ENCODE measurements around the gene TMPRSS13.
A peak's percentile ranks its signal among the peaks of the same experiment; 100 is the strongest.
"Not testable (repeated sequence)": the region's sequence is repeated elsewhere in the genome, so short reads cannot be mapped to it uniquely, and the experiment has no call there.

TMPRSS13 gene

DNA sequence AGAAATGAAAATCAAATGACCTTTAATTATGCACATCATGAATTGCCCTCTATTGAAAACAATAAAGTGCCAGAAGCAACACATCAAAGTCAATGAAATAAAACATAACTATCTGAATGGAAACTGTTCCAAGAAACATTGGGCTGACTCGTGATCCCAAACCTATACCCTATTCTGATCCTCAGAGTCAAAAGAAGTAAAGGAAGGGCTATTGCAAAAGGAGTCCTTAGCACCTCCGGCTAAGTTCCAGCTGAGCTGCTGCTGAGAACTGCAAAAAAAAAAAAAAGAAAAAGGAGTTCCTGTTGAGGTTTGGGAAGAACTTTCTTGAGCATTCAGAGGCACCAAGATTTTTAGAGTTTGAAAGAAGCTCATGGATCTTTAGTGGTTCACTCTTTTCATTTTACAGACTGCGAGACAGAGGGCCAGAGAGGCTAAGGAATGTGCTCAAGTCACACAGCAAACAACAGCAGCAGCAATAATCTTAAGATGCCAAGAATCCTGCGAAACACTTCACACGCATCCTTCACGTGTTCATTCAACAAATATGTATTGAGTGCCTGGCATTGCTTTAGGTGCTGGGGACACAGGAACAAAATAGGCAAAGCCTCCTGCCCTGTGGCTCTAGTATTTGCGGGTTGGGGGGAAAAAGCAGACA is 841 bp upstream of the TMPRSS13 start:
- no peak for DNase-seq

DNA sequence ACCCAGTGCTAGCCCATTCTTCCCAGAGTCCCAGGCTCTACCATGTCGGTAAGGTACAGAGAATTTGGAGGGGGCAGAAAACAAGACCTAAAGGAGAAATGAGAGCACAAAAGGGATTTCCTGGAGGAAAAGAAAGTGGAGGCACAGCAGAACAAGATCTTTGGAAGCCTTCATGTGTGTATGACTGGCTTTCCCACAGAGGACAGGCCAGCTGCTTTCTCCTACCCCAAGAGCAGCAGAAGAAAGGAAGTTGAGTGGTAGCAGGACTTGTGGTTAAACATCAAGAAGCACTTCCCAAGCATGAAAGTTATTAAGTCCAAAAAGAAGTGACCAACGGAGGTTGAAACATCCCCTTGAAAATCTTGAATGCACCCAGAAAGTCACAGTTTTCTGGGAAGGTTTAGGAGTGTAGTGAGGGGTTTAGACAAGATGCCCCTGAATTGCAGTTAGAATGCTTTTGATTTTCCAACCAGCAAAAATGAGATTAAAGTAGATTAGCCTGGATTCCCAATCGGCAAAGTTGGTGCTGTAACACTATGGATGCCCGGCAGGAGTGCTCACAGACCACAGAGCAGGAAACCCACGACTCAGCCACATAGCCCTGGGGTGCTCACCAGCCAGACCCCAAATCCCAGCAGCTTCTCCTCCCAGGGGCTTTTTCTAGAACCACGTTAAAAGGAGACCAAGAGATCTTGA is 608 bp downstream of the TMPRSS13 start:
- DNase-seq: no peak

DNA sequence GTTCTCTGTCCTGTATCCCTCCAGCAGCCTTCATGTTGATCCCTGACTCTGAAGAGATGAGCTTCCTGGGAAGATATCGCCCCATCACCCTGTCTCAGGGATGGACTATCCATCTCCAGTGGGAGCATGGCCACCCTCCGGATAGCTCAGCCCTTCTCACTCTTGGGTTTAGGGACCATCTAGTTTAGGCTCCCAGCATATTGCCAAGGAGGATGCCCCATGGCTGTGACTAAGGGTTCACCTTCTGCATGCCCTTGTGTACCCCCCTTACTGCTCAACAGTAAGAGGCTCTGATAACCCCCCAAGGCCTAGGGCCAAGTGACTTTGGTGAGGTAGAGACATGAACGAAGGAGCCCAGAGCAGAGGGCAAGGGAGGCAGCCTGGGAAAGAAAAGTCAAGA is 1.3 kb downstream of the TMPRSS13 start:
- no peak for DNase-seq

DNA sequence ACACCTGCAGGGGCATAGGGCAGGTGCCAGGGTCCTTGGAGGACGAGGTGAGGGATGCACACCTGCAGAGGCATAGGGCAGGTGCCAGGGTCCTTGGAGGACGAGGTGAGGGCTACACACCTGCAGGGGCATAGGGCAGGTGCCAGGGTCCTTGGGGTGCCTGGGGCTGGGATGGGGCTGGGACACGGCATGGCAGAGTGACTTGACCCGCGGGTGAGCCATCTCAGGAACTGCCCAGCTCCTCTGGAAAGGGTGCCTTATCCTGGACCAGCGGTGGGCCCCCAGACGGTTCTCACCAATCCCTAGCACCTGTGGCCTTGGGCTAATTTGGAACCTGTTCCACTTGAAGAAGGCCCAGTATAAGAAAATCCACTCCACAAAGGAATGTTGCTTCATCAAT is 3.0 kb downstream of the TMPRSS13 start:
- not testable (repeated sequence) for DNase-seq

DNA sequence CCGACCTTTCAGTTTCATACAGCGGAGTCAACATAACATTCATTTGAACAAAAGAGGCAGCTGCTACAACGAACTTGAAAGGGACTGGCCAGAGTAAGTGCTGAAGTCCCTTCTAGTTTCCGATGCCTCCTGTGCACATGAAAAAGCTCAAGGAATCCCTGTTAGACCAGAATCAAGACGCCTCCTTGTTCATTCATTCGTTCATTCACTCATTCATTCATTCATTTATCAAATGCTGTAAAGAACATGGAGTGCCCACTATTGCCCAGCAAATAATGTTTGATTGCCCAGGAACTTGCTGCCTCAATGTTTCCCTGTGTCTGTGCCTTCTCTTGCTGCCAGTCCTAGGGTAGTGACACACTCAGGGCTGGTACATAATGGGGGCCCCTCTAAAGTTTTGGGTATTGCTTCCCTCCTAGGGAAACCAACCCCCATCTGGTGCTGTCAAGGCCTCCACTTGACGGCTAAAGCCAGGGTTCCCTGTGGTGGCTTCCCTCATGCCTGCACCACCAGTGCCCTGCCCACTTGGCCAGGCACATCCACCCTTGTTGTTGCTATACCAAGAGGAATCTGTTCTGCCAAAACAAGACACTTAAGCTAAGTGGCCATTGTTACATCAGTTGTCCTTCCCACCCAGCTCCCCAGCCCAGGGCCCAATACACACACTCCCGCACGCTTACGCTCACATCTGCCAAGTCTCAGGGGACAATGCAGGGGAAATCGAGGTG is 3.8 kb downstream of the TMPRSS13 start:
- DNase-seq: peak; percentile 96

DNA sequence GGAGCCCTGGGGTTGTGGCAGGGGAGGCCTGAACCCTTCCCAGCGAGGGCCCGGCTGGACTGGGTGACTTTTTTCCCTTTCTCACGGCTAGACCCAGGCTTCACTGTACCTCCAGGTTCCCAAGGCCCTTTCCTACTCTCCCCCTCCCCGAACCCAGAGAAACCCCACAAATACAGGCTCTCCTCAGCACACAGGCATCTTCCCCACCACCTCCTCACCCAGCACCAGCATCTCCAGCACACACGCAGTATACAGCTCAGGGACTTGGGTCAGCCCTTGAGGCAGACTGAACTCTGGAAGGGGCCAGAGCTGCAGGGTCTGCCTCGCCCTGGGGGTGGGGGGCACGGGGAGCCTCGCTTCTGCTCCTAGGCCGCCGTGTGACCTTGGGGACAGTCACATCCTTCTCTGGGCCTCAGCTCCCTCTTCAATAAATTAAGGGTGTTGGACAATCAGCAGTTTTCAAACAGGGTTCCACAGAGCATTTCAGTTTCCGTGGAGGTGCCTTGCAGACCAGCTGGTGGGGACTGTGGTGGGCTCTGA is 4.5 kb downstream of the TMPRSS13 start:
- no peak for DNase-seq

DNA sequence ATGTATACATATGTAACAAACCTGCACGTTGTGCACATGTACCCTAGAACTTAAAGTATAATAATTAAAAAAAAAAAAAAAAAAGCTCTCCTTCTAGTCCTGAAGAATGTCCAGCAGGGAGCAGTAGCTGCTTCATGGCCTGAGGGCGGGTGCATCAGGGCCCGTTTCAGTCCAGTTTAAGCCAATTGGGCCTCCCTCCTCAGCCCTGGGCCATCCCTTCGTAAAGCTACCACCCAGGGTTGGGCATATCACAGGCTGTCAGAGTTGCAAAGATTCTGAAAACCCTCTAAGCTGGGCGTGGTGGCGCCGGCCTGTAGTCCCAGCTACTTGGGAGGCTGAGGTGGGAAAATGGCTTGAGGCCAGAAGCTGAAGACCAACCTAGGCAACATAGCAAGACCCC is 5.4 kb downstream of the TMPRSS13 start:
- DNase-seq: no peak

DNA sequence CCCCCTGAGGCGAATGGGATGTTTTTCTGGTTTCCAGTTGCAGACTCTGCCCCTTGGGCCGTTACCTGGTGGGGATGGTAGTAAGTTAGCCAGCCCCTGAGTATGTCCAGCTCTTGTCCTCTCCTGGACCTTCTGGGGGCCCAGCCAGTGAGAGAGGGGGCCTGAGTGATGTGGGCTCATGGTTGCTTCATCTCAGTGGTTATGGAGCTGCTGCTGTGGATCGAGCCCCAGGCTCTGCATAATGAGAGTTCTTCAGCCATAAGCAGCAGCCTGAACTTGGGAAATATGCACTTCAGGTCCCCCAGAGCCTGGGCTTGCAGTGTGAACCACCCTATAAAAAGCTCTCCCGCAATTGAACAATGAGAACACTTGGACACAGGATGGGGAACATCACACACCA is 5.9 kb downstream of the TMPRSS13 start:
- no peak for DNase-seq

DNA sequence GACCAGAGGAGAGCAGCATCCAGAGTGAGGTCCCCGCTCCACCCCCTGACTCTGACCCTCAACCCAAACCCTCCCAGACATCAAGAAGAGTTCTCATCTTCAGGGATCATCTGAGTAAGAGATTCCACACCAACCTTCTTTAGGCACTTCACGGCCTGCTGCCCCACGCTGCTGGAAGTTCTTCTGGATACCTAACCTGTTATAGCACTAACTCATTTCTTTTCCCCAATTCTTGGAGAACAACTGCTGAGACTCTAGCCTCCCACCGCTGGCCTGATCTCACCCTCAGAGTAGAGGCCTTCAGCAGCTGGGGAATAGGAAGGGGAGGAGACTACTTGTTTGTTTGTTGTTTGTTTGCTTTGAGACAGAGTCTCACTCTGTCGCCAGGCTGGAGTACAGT is 7.3 kb downstream of the TMPRSS13 start:
- DNase-seq: no peak

DNA sequence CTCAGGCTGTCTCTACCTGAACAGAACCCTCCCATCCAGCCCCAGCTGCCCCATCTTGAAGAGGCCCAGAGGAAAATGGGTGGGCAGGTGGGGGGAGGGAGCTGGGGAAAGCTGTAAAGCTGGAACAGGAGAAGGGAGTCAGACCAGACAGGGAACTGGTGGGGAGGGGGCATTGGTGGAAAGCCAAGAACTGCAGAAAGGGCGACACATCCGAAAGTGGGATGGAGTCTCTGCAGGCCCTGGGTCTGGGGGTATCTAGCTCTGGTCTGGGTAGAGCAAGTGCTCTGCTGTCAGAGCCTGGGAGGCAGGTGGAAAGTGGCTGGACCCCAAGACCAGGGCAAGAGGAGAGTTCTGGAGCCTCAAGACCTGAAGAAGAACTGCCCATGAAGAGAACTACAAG is 7.7 kb downstream of the TMPRSS13 start:
- DNase-seq: no peak

DNA sequence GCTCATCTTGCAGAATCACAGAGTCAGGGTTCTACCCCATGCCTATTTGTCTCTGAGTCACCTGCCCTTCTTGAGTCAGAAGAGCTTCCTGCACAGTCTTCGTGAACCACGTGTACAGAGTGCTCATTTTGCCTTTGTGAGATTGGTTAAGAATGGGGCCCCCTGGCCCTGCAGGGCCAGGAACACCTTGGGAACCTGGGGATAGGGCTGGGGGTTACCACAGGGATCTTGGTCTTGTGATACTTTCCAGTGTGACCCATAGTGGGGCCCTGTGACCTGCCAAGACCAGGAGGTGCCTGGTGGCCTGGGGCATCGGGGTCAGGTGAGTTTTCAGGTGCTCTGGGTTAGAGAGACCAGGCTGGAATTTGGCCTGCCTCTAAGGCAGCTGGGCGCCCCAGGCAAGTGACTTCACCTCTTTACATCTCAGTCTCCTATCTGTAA is 9.4 kb downstream of the TMPRSS13 start:
- DNase-seq: no peak

DNA sequence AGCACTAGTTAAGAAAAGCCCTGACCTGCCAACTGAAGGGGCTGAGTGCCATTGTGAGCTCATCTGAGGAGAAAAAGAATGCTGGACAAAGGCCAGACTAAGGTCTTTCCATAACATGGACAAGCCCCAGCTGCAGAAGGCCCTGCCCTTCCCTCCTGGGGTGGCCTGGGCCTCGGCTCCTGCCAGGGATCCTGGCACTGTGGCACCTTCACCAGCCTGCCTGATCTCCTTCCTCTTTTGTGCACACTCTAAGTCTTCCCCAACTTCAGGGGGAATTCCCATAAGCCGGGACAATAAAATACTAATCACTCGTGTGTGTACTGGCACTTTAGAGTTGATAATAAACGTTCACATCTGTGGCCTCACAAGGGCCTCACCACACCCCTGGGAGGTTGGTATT is 9.9 kb downstream of the TMPRSS13 start:
- DNase-seq: no peak

DNA sequence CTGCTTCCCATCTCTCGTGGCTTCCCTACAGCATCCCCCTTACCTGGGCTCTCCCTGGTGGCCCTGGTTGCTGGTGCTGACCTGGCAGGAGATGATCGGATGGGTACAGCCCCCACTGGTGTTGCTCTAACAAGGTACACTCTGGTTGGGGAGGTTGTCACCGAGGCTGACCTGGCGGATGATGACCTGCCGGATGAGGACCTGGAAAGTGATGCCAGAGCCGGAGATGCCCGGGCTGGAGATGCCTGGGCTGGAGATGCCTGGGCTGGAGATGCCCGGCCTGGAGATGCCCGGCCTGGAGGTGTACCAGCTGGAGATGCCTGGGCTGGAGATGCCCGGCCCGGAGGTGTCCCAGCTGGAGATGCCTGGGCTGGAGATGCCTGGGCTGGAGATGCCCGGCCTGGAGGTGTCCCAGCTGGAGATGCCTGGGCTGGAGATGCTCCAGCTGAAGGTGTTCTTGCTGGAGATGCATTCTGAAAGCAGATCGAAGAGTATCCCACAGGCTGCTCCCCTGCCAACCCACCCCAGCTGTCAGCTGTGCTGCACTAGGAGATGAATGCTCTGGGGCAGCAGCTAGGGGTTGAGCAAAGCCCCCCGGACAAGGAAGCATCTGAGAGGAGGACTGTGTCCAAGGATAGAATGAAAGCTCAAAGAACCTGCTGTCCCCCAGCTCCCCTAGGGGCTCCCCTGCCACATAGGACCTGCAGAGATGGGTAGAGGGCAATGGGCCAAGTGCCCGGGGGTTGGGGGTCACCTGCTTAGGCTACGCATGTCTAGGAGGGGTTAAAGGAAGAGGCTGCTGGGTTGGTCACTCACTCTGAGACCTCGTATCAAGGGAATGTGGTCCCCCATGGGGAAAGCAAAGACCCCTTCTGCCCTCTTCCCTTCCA is 10.6 kb downstream of the TMPRSS13 start:
- DNase-seq: no peak

DNA sequence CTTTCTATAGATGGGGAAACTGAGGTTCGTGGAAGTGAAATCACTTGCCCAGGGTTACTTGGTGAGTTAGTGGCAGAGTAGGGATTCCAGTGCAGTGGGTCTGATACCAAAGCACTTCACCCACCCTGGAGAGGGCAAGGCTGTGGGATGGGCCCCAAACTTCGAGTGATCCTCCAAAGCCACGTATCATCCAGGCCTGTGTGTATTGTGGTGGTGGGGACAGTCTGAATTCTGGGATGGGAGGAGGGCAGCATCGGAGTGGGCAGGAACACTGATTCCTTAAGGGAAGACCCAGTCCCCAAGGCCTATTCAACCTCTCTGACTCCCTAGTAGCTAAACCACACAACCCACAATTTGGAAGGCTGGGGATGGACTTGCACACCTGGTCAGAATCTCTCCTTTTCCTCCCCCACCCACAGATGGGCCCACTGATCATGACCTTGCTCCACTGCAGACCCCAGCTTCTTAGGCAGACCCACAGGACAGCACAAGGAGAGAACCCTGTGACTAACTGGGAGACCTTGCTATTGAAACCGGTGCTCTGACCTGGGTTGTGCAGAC is 11.5 kb downstream of the TMPRSS13 start:
- DNase-seq: no peak

DNA sequence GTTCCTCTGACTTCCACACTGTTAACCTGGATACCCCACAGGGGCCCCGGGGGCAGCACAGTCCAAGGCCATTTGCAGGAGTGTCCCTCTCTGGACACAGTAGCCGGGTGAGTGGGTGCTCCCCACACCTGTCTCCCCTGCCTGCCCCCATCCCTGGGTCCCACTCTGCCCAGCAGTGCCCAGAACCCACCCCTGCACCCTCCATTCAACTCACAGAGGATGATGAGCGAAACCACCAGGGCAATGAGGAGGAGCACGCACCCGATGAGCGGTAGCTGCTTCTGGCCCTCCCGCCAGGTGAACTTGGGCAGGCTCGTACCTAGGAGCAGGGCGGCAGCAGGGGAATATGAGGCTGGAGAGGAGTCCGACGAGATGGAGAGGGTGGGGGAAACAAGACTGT is 12.2 kb downstream of the TMPRSS13 start:
- no peak for DNase-seq

DNA sequence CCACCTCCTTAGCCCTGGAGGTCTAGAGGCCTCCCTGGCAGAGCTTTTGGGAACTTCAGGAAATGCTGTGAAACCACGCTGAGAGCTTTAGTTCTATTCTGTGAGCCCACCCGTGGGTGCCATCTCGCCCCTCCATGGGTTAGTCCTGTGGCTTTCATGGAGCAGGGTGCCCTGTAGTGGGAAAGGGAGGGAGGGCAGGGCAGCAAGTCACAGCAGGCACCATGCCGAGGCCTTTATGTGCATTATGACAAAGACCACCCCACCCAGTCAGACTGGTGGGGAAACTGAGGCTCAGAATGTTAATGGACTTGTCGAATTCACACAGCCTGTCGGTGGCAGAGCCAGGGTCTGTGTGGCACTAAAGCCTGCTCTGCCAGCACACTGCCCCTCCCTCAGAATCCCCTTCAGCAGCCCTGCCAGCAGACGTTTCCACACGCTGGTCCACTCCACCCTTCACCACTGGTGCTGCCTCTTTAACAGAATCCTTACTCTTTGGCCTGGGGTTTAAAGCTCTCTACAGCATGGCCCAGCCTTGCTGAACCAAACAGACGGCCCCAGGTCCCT is 13.4 kb downstream of the TMPRSS13 start:
- no peak for DNase-seq

DNA sequence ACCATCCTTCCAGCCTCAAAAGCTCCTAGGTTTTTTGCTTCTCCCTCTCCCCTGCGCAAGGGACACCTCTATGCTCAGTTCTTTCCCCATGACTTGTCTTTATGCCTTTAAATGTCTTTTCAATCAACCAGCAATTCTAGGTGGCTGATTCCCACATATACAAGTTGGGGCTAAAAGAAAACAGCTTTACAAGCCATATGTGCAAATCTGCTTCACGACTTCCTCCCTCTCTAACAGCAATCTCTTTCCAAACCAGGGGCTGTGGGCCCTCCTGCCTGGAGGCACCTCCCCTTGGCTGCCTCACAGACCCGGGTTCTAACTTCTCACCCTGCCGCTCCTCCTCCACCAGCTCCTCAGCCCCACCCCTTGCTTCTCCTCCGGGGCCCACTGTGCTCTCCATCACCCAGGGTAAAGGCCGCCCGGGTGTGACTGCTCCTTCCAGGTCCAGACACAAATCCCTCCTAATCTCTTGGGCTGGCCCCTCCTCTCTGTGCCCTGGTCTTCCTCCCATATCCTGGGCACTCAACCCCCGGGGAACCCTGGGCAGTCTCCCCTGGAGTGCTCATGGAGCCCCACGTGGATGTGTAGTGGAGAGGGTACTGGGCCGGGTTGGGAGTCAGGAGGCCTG is 14.1 kb downstream of the TMPRSS13 start:
- DNase-seq: no peak

DNA sequence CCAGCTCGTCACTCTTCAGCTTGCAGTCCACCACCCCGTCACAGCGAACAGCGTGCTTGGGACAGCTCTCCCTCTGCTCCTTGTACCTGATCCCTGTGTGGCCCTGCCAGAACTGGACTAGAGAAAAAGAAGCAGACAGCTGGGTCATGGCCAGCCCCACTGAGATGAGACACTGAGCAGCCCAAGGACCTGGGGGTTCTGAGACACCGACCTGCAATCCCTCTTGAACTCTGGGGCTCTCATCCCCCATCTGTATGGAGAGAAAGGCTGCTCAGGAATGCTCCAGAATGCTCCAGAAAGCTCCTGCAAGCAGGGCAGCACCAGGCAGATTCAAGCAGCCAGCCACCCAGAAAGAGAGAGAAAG is 14.8 kb downstream of the TMPRSS13 start:
- DNase-seq: no peak

DNA sequence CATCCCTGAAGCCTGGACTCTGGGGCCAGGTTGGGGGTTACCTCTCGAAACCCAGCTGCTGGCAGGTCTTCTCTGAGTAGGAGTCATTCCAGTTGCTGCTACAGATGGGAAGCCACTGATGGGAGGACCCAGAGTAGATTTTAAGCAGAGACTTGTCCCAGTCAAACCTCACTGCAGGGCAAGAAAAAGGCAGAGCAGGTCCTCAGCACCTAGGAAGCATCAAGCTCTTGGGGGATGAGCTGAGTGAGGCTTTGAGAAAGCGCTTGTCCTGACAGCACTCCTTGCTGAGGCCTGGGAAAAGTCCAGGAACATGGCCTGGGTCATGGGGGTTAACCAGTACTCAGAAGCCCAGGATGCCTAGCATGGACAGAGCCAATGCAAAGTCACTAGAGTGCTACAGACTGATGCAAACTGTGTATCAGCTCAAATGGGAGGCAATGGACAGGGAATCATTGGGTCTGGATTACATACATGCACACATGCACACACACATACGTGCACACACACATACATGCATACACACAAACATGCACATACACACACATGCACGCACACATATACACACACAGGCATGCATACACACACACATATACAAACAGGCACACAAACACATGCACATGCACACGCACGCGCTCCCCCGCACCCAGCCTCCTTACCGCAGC is 15.3 kb downstream of the TMPRSS13 start:
- no peak for DNase-seq

DNA sequence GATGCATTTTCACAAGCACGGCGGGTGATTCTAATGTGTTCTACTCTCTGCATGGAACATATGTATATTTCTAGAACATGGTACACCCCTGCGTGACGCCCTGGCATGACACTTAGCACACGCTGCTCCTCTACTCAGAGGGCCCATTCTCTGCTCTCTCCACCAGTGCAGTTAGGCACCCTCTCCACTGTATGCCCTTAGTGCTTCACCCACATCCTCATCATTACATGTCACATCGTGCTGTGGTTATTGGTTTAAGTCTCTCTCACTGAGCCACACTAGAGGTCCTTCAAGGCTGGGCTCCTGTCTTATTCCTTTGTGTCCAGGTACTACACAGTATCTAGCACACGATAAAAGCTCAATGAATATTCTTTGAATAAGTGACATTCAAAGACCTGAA is 16.7 kb downstream of the TMPRSS13 start:
- DNase-seq: no peak

DNA sequence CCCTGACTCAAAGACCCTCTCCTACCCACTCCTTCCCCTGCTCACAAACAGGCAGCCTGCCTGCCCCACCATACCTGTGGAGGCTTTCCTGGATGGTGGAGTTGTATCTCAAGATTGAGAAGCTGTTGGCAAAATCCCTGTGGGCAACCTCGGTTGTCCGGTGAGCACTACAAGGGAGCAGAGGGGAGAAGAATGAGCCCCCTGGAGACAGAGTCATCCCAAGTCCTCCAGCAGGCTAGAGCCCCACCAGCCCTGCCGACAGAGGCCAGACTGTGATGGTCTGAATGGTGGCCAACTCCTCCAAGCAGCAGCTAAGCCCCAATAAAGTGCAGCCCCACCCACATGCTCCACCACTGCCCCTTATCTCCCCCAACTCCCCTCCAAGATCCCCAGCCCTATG is 17.5 kb downstream of the TMPRSS13 start:
- no peak for DNase-seq

Measured in NCI-H2029 treated with DMSO at 0.1 percent for 48 hours (cell line).